VCaP (cell line): ENCODE data around the gene ENKD1.

Experiments used
- H3K27ac ChIP-seq: fragments of 450-650 bp; 2 replicates; pipeline ENCODE4 v1.5.1; 2017
- CTCF ChIP-seq: fragments of 450-650 bp; conservative IDR thresholded peaks from 2 replicates; pipeline ENCODE4 v1.5.1; 2017; ENCODE audit warnings: mild to moderate bottlenecking, moderate library complexity

Gene ENKD1

GRCh38 chr16:67666032-67666551 is 458 bp downstream of the ENKD1 start:
- peak overlapping the region; percentile 76 for H3K27ac ChIP-seq
- TF ChIP-seq CTCF: no peak

GRCh38 chr16:67665598-67665997 is 952 bp downstream of the ENKD1 start:
- TF ChIP-seq CTCF: no peak
- H3K27ac ChIP-seq: peak overlapping the region; percentile 76

GRCh38 chr16:67664871-67665270 is 1.7 kb downstream of the ENKD1 start:
- no peak overlapping the region for H3K27ac ChIP-seq
- no peak for TF ChIP-seq CTCF

GRCh38 chr16:67664258-67664657 is 2.3 kb downstream of the ENKD1 start:
- H3K27ac ChIP-seq: no peak overlapping the region
- TF ChIP-seq CTCF: no peak

- no peak for TF ChIP-seq CTCF
- no peak overlapping the region for H3K27ac ChIP-seq
Observed at GRCh38 chr16:67663877-67664222, 2.7 kb downstream of the ENKD1 start.

- TF ChIP-seq CTCF: no peak; the same call in 1 of the 2 replicates
- H3K27ac ChIP-seq: no peak overlapping the region
Observed at GRCh38 chr16:67663151-67663876, 3.2 kb downstream of the ENKD1 start.

GRCh38 chr16:67662653-67663010 is 3.9 kb downstream of the ENKD1 start:
- TF ChIP-seq CTCF: no peak
- no peak overlapping the region for H3K27ac ChIP-seq
